ENCODE measurements around the gene VSIG4.
"Not testable (repeated sequence)": the region's sequence is repeated elsewhere in the genome, so short reads cannot be mapped to it uniquely, and the experiment has no call there.

VSIG4 gene

GRCh38 chrX:66007851-66008250 lies 32.0 kb downstream of the VSIG4 start:
- FAIRE-seq: no peak

GRCh38 chrX:66005830-66006449 lies 33.9 kb downstream of the VSIG4 start:
- FAIRE-seq: no peak

- no peak for FAIRE-seq
Observed at GRCh38 chrX:66004928-66005829, 34.7 kb downstream of the VSIG4 start.

- FAIRE-seq: no peak
Observed at GRCh38 chrX:66002824-66003680, 36.8 kb downstream of the VSIG4 start.

GRCh38 chrX:66001596-66001995 lies 38.3 kb downstream of the VSIG4 start:
- no peak for FAIRE-seq

- no peak for FAIRE-seq
Observed at GRCh38 chrX:66000628-66001272, 39.1 kb downstream of the VSIG4 start.

- no peak for FAIRE-seq
Observed at GRCh38 chrX:66000178-66000577, 39.7 kb downstream of the VSIG4 start.

GRCh38 chrX:65999563-66000148 lies 40.2 kb downstream of the VSIG4 start:
- no peak for FAIRE-seq

GRCh38 chrX:65999029-65999562 lies 40.8 kb downstream of the VSIG4 start:
- no peak for FAIRE-seq

GRCh38 chrX:65997978-65998717 lies 41.7 kb downstream of the VSIG4 start:
- FAIRE-seq: no peak

- no peak for FAIRE-seq
Observed at GRCh38 chrX:65994519-65995506, 45.1 kb downstream of the VSIG4 start.

GRCh38 chrX:65993915-65994460 lies 45.9 kb downstream of the VSIG4 start:
- no peak for FAIRE-seq

- no peak for FAIRE-seq
Observed at GRCh38 chrX:65993332-65993731, 46.5 kb downstream of the VSIG4 start.

GRCh38 chrX:65990702-65991101 lies 49.2 kb downstream of the VSIG4 start:
- no peak for FAIRE-seq

GRCh38 chrX:65987811-65988210 lies 52.1 kb downstream of the VSIG4 start:
- FAIRE-seq: no peak

GRCh38 chrX:65985922-65986588 lies 53.8 kb downstream of the VSIG4 start:
- peak; percentile 41 for FAIRE-seq

- FAIRE-seq: peak; percentile 41
Observed at GRCh38 chrX:65985211-65985610, 54.7 kb downstream of the VSIG4 start.

- FAIRE-seq: not testable (repeated sequence)
Observed at GRCh38 chrX:65977161-65977560, 62.7 kb downstream of the VSIG4 start.

- no peak for FAIRE-seq
Observed at GRCh38 chrX:65976161-65976560, 63.7 kb downstream of the VSIG4 start.
